Activated effector memory CD4-positive, alpha-beta T cell treated with anti-CD3 and anti-CD28 coated beads, Interleukin-2, amount 50 U/mL, for 16 hours (primary cell): ENCODE results near the gene ZNF717.
"Not testable (repeated sequence)": the region's sequence is repeated elsewhere in the genome, so short reads cannot be mapped to it uniquely, and the experiment has no call there.

Source experiments
- DNase-seq: peaks from one replicate; pipeline ENCODE4 v3.0.0-alpha.2; 2020

The ZNF717 gene

GRCh38 chr3:75785081-75785755 lies at the start of gene ZNF717:
Gene ZNF717 (minus strand): TSS chr3:75785549. CDS start chr3:75783362, 2,187 bp downstream.
- DNase-seq, result peak; percentile 97

GRCh38 chr3:75831076-75831475 lies 45.7 kb upstream of the ZNF717 start:
- DNase-seq, result not testable (repeated sequence)

GRCh38 chr3:75818019-75818418 lies 32.7 kb upstream of the ZNF717 start:
- DNase-seq, result not testable (repeated sequence)

GRCh38 chr3:75816287-75817180 lies 31.2 kb upstream of the ZNF717 start:
- DNase-seq, result not testable (repeated sequence)

- DNase-seq, result no peak
Observed at GRCh38 chr3:75814797-75815196, 29.4 kb upstream of the ZNF717 start.

GRCh38 chr3:75782506-75782905 lies 2.8 kb downstream of the ZNF717 start:
- DNase-seq, result no peak

GRCh38 chr3:75781079-75781745 lies 4.1 kb downstream of the ZNF717 start:
- no peak for DNase-seq

- DNase-seq, result not testable (repeated sequence)
Observed at GRCh38 chr3:75777742-75778141, 7.6 kb downstream of the ZNF717 start.

GRCh38 chr3:75771631-75772030 lies 13.7 kb downstream of the ZNF717 start:
- not testable (repeated sequence) for DNase-seq

GRCh38 chr3:75768303-75769017 lies 16.9 kb downstream of the ZNF717 start:
- no peak for DNase-seq

GRCh38 chr3:75737831-75738493 lies 47.4 kb downstream of the ZNF717 start:
- DNase-seq, result no peak

- no peak for DNase-seq
Observed at GRCh38 chr3:75727985-75728384, 57.4 kb downstream of the ZNF717 start.

- DNase-seq, result no peak
Observed at GRCh38 chr3:75692061-75692460, 93.3 kb downstream of the ZNF717 start.

- DNase-seq, result no peak
Observed at GRCh38 chr3:75687323-75687722, 98.0 kb downstream of the ZNF717 start.
